Esophagus squamous epithelium (tissue), 5 donors: ENCODE data around the gene JUNB. TPM values are rescaled to one million over a fixed set of nuclear protein-coding genes. Genes with fewer than 3 reads are reported as not detected.

ENCODE experiments used
- DNase-seq: peaks from one replicate; lab custom pipeline; 2025; lab: John Stamatoyannopoulos, UW
- H3K27ac ChIP-seq, 4 donors: fragments of 200-600 bp; sonication (generic); one replicate each; pipeline ENCODE4 v1.5.1; 2016 to 2019; ENCODE audit warnings: mild to moderate bottlenecking in 1 of 4
- H3K27me3 ChIP-seq, 4 donors: fragments of 200-600 bp; sonication (generic); 1 replicate in 3 of 4; 2 replicates in 1 of 4; pipeline versions ENCODE4 v1.5.1 to v1.6.0; 2017 to 2021; ENCODE audit warnings: antibody characterized with exemption in 1 of 4
- H3K36me3 ChIP-seq, 3 donors: fragments of 200-600 bp; sonication (generic); one replicate each; pipeline ENCODE4 v1.5.1; 2016 to 2019
- H3K4me1 ChIP-seq, 3 donors: fragments of 200-600 bp; sonication (generic); one replicate each; pipeline ENCODE4 v1.5.1; 2017 to 2019
- H3K4me3 ChIP-seq, 4 donors: fragments of 200-600 bp; sonication (generic); 1 replicate in 3 of 4; 2 replicates in 1 of 4; pipeline ENCODE4 v1.5.1; 2016 to 2019; ENCODE audit warnings: mild to moderate bottlenecking in 2 of 4, moderate library complexity in 1 of 4
- H3K9me3 ChIP-seq, 3 donors: fragments of 200-600 bp; sonication (generic); one replicate each; pipeline ENCODE4 v1.5.1; 2016 to 2019
- CTCF ChIP-seq, 6 experiments: fragments of 450-650 bp in 4 of 6; fragments of 200-600 bp in 2 of 6; sonication (generic) in 2 of 6; IDR thresholded peaks; one replicate each; pipeline ENCODE4 v1.5.1; 2016 to 2019; ENCODE audit warnings: antibody characterized with exemption in 6 of 6, mild to moderate bottlenecking in 4 of 6, moderate library complexity in 4 of 6
- POLR2A ChIP-seq, 4 donors: fragments of 450-650 bp; IDR thresholded peaks; one replicate each; pipeline ENCODE4 v1.6.1; 2017; ENCODE audit warnings: antibody characterized with exemption in 4 of 4, mild to moderate bottlenecking in 4 of 4, moderate library complexity in 3 of 4
- WGBS, 2 donors: methylation state at CpG; one replicate each; pipeline ENCODE4 v1.1.5; 2018; 5-methylcytosine and 5-hydroxymethylcytosine counted together
- intact Hi-C: fragments of 100-400 bp; cut with DNase I; formaldehyde crosslinking; loops from one replicate; pipeline ENCODE4 v1.15.0; 2022
- total RNA-seq, 4 donors: library from RNA; depleted of rRNA; stranded (reverse); fragments of >200 nt; gene quantifications; one replicate each; pipeline ENCODE4 v1.1.0, GENCODE V29; 2016
- donor health status: DM: yes; HTN: yes; CAD: no.

Gene JUNB
- total RNA-seq, 4 donors from 2014 or later, result 260 to 945 (median 388) TPM

GRCh38 chr19:12778905-12779161, 12.5 kb upstream of the JUNB start:
- Histone ChIP-seq H3K27ac (peak overlapping the region; percentile 93 to 99 (median 98)), H3K4me1 (peaks cover 42 to 78% (median 48%) of the 10 kb centered on the region in 3 donors), H3K9me3 (no peaks in the 10 kb centered on the region), H3K36me3 (no peaks in the 10 kb centered on the region), H3K4me3 (peak overlapping the region; percentile 44 to 76 (median 68)), H3K27me3 (no peaks in the 10 kb centered on the region)
- 26 to 29% methylated on average over 3 to 6 of the region's 6 CpGs for WGBS, 2 donors
- TF ChIP-seq CTCF (IDR thresholded peaks at IDR 0.05), result no peak
- no peak for TF ChIP-seq POLR2A (IDR thresholded peaks at IDR 0.05)
- DNase-seq, result no peak
- intact Hi-C loops, result no loop called here

- intact Hi-C loops, result no loop called here
- Histone ChIP-seq H3K4me1 (peaks cover 47 to 81% (median 53%) of the 10 kb centered on the region in 3 donors), H3K27ac (peak overlapping the region; percentile 93 to 99 (median 98)), H3K27me3 (no peaks in the 10 kb centered on the region), H3K9me3 (no peaks in the 10 kb centered on the region), H3K36me3 (no peaks in the 10 kb centered on the region), H3K4me3 (peak overlapping the region in 3 of 4 donors; percentile 66 to 76 (median 71))
- WGBS, 2 donors, result 13 to 57% methylated on average over 3 to 6 of the region's 15 CpGs
- DNase-seq, result no peak
- TF ChIP-seq POLR2A (IDR thresholded peaks at IDR 0.05) (peak in 1 of 4 donors; percentile 34), CTCF (IDR thresholded peaks at IDR 0.05) (no peak)
Measured at GRCh38 chr19:12779162-12779993, 11.9 kb upstream of the JUNB start.

GRCh38 chr19:12782174-12782423, 9.2 kb upstream of the JUNB start:
- no peaks in the 10 kb centered on the region for H3K9me3 ChIP-seq
- TF ChIP-seq POLR2A (IDR thresholded peaks at IDR 0.05) (no peak), CTCF (IDR thresholded peaks at IDR 0.05) (no peak)
- H3K4me3 ChIP-seq, result peak overlapping the region; percentile 43 to 70 (median 55)
- peak overlapping the region; percentile 99 for H3K27ac ChIP-seq
- 0% methylated on average over 6 of the region's 12 CpGs; no CpG with 5 or more reads in 1 of the 2 donors for WGBS, 2 donors
- peaks cover 71 to 89% (median 72%) of the 10 kb centered on the region in 3 donors for H3K4me1 ChIP-seq
- H3K27me3 ChIP-seq, result no peaks in the 10 kb centered on the region
- intact Hi-C loops, result no loop called here
- H3K36me3 ChIP-seq, result no peaks in the 10 kb centered on the region
- DNase-seq, result peak; percentile 67

GRCh38 chr19:12782424-12783290, 8.6 kb upstream of the JUNB start:
- H3K4me1 ChIP-seq, result peaks cover 72 to 89% (median 74%) of the 10 kb centered on the region in 3 donors
- 0% methylated on average over 4 to 20 of the region's 88 CpGs for WGBS, 2 donors
- DNase-seq, result peak; percentile 67
- no peaks in the 10 kb centered on the region for H3K9me3 ChIP-seq
- no peaks in the 10 kb centered on the region for H3K36me3 ChIP-seq
- intact Hi-C loops, result no loop called here
- peak overlapping the region; percentile 99 for H3K27ac ChIP-seq
- peak in 4 of 6 experiments; percentile 5 to 20 (median 16) for TF ChIP-seq CTCF (IDR thresholded peaks at IDR 0.05)
- peak in 3 of 4 donors; percentile 29 to 76 (median 62) for TF ChIP-seq POLR2A (IDR thresholded peaks at IDR 0.05)
- peak overlapping the region; percentile 43 to 70 (median 55) for H3K4me3 ChIP-seq
- no peaks in the 10 kb centered on the region for H3K27me3 ChIP-seq
